HFFc6 (cell line): ENCODE measurements around the gene NFATC4. TPM values are rescaled to one million over a fixed set of nuclear protein-coding genes. Genes with fewer than 3 reads are reported as not detected.
"Not testable (repeated sequence)": the region's sequence is repeated elsewhere in the genome, so short reads cannot be mapped to it uniquely, and the experiment has no call there.

Source experiments
- DNase-seq: peaks from one replicate; pipeline ENCODE4 v3.0.0-alpha.2; 2018
- H3K27ac Mint-ChIP-seq: 2 replicates; pipeline ENCODE4 v1.8.0; 2020; ENCODE audit warnings: mild to moderate bottlenecking, mixed read lengths
- H3K27me3 Mint-ChIP-seq: 2 replicates; pipeline ENCODE4 v1.8.0; 2021; ENCODE audit warnings: mild to moderate bottlenecking, moderate library complexity, mixed read lengths; ENCODE audit not compliant: insufficient read depth
- H3K36me3 Mint-ChIP-seq: 2 replicates; pipeline ENCODE4 v1.8.0; 2021; ENCODE audit warnings: low read depth, mixed read lengths
- H3K4me1 Mint-ChIP-seq: 2 replicates; pipeline ENCODE4 v1.8.0; 2020; ENCODE audit warnings: low read depth, mixed read lengths
- H3K4me3 Mint-ChIP-seq: 2 replicates; pipeline ENCODE4 v1.8.0; 2020; ENCODE audit warnings: mild to moderate bottlenecking, moderate library complexity, mixed read lengths
- H3K9me3 Mint-ChIP-seq: 2 replicates; pipeline ENCODE4 v1.8.0; 2020; ENCODE audit warnings: mild to moderate bottlenecking, mixed read lengths
- total RNA-seq, 6 experiments: library from RNA; stranded (reverse); fragmentation: NEBNext Ultra II Directional; extraction: Animal tissue kit (Norgen Biotek cat#: 25700); gene quantifications; 2 replicates in 1 of 6; 3 replicates in 5 of 6; pipeline ENCODE4 v1.2.3, GENCODE V29; 2021
- TF ChIP-seq, protein P1 (sequence below): fragments of 200-600 bp; sonication (generic); IDR thresholded peaks from 2 replicates; pipeline ENCODE4 v1.5.0; 2021; ENCODE audit warnings: antibody characterized with exemption, mild to moderate bottlenecking

The NFATC4 gene
- total RNA-seq, 6 experiments from 2014 or later = 73.4 to 81.9 (median 77.2) TPM

DNA sequence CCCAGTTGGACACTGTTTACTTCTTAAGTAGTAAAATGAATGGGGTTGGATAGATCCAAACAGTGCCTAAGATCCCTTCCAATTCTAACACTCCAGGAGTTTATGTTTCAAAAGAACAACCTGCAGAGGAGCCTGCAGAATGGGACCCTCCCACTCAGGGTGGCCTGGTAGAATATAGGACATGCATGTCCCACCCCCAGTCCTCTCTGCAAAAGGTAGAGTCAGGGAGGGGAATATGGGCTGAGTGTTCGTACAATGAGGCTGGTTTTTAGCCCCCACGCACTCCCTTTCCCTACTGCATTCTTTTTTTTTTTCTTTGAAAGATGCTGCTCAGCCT lies 19.0 kb downstream of the NFATC4 start:
- no peaks in the 10 kb centered on the region for H3K9me3 Mint-ChIP-seq
- H3K4me1 Mint-ChIP-seq = peaks cover 7% of the 10 kb centered on the region

DNA sequence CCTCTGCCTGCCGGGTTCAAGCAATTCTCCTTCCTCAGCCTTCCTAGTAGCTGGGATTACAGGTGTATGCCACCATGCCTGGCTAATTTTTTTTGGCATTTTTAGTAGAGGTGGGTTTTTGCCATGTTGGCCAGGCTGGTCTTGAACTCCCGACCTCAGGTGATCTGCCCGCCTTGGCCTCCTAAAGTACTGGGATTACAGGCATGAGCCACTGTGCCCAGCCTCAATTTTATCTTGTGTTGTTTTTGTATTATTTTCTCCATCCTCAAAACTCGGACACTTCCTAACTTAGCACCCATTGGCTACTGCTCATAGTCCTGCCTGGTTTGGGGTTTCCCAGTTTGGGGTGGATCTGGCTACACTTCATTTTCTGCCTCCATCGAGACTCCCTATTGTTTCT lies 19.6 kb downstream of the NFATC4 start:
- H3K4me3 Mint-ChIP-seq, H3K27me3 Mint-ChIP-seq, H3K27ac Mint-ChIP-seq, DNase-seq, H3K9me3 Mint-ChIP-seq, H3K36me3 Mint-ChIP-seq: not testable (repeated sequence)
- peaks cover 13% of the 10 kb centered on the region for H3K4me1 Mint-ChIP-seq

More for the DNA sequence above, 19.0 kb downstream of the NFATC4 start:
- DNase-seq = no peak
- Mint-ChIP-seq H3K36me3 (no peaks in the 10 kb centered on the region), H3K4me3 (no peak overlapping the region), H3K27me3 (peaks cover 10% of the 10 kb centered on the region), H3K27ac (no peak overlapping the region)
- TF ChIP-seq, protein P1, sequence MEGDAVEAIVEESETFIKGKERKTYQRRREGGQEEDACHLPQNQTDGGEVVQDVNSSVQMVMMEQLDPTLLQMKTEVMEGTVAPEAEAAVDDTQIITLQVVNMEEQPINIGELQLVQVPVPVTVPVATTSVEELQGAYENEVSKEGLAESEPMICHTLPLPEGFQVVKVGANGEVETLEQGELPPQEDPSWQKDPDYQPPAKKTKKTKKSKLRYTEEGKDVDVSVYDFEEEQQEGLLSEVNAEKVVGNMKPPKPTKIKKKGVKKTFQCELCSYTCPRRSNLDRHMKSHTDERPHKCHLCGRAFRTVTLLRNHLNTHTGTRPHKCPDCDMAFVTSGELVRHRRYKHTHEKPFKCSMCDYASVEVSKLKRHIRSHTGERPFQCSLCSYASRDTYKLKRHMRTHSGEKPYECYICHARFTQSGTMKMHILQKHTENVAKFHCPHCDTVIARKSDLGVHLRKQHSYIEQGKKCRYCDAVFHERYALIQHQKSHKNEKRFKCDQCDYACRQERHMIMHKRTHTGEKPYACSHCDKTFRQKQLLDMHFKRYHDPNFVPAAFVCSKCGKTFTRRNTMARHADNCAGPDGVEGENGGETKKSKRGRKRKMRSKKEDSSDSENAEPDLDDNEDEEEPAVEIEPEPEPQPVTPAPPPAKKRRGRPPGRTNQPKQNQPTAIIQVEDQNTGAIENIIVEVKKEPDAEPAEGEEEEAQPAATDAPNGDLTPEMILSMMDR = no peak

DNA sequence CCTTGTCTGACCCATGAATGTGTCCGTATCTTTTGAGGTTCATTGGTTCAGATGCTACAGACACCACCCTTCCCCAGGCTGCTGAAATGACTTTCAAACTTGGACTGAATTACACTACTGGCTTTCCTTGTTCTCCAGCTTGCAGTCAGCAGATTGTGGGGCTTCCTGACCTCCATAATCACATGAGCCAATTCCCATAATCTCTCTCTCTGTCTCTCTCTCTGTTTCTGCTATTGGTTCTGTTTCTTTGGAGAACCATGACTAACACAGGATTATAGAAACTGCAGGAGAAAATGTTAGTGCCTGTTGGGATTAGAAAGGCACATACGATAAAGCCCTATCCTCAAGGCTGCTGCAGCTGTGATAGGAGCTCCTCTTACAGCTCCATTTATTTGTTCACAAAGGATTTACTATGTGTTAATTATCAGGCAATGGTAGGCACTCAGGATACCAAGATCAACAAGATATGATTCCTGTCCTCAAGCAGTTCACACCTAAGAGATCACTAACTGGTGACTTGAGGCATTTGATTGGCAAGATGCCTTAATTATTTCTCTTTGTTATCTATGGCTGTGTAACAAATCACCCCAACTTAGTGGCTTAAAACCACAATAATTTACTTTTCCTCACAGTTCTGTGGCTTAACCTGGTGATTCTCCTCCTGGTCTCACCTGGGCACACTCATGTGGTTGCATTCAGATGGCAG lies 20.6 kb downstream of the NFATC4 start:
- Mint-ChIP-seq H3K27me3 (peaks cover 10% of the 10 kb centered on the region), H3K4me3 (no peak overlapping the region), H3K27ac (no peak overlapping the region), H3K9me3 (no peaks in the 10 kb centered on the region), H3K4me1 (peaks cover 14% of the 10 kb centered on the region), H3K36me3 (no peaks in the 10 kb centered on the region)
- TF ChIP-seq, protein P1 = no peak
- no peak for DNase-seq

DNA sequence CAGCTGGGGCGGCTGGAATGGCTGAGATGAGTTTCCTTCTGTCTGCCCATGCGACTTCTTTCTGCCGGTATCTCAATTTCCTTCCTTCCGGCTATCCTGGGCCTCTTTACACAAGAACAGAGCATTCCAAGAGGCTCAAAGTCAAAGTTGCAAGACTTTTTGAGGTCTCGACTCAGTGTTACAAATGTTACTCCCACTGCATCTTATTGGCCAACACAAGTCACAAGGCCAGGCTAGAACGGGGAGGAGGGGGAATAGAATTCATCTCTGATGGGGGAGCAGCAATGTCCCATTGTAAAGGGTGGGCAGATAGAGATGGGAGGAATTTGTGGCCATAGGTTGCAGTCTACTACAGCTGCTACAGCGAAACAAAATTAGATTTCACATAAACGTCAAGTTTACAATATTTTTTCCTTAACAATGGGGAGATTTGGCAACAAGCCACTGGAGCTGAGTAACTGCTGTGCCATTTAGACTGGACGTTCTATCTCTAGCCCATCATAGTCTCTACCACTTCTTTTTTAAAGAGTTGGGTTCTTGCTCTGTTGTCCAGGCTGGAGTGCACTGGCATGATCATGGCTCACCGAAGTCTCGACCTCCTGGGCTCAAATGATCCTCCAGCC lies 21.4 kb downstream of the NFATC4 start:
- no peak overlapping the region for H3K27ac Mint-ChIP-seq

DNA sequence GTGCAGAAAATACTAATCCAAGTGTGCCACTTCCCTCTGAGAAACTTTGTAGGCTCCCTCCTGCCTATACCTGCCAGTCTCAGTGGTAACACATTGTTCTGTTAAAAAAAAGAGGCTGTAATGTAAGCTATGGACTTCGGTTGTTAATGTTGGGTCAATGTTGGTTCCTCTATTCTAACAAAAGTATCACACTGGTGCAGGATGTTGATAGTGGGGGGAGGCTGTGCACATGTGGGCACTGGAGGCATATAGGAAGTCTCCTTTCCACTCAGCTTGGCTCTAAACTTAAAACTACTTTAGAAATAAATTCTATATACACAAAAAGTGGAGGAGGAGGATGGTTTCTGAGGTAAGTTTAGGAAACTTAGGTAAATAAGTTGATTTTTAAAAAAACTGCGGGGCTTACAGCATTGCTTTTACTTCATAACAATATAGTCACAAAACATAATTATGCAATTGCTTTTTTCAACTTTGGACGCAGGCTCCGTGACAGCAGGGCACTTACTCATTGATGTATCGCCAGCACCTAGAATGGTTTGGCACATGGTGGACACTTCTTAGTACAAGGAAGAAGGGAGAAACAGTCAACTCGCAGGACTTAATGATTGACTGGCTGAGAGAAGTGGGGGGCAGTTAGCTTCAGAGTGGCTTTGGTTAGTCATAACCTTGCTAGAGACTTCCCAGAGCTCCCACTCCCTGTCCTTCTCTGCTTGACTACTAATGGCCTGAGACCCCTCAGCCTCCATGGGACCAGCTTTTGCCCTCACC lies 22.9 kb downstream of the NFATC4 start:
- no peaks in the 10 kb centered on the region for H3K9me3 Mint-ChIP-seq
- no peak overlapping the region for H3K27ac Mint-ChIP-seq
- H3K27me3 Mint-ChIP-seq = peaks cover 10% of the 10 kb centered on the region
- peaks cover 18% of the 10 kb centered on the region for H3K4me1 Mint-ChIP-seq
- no peak for DNase-seq
- H3K36me3 Mint-ChIP-seq = no peaks in the 10 kb centered on the region
- no peak overlapping the region for H3K4me3 Mint-ChIP-seq
- TF ChIP-seq, protein P1 = no peak

More for the DNA sequence above, 21.4 kb downstream of the NFATC4 start:
- Mint-ChIP-seq H3K36me3 (no peaks in the 10 kb centered on the region), H3K27me3 (peaks cover 10% of the 10 kb centered on the region), H3K4me3 (peak overlapping the region; percentile 18; the same call in 1 of the 2 replicates), H3K4me1 (peaks cover 14% of the 10 kb centered on the region), H3K9me3 (no peaks in the 10 kb centered on the region)
- TF ChIP-seq, protein P1 = no peak
- DNase-seq = peak; percentile 32
